Skeletal muscle cell (primary cell): ENCODE results near the gene EVI5L.
"Not testable (repeated sequence)": the region's sequence is repeated elsewhere in the genome, so short reads cannot be mapped to it uniquely, and the experiment has no call there.

Source experiments
- DNase-seq: peaks from one replicate; pipeline ENCODE4 v3.0.0-alpha.2; 2010; ENCODE audit warnings: low read depth
- H3K4me3 ChIP-seq: 2 replicates; pipeline ENCODE4 v1.5.1; 2011; ENCODE audit warnings: low read depth, mild to moderate bottlenecking, control low read depth, low read length, moderate library complexity

EVI5L gene

DNA sequence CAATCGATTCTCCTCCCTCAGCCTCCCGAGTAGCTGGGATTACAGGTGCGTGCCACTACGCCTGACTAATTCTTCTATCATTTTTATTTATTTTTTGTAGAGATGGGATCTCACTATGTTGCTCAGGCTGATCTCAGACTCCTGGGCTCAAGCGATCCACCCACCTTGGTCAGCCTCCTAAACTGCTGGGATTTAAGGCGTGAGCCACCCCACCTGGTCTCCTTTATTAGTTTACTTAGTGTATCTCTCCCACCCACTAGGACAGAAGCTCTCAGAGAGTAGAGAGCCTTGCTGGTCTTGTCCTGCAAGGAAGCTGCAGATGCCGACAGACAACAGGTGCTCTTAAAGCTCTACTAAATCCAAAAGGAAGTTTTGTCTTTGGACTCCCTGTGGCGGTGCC is 55.8 kb downstream of the EVI5L start:
- no peak for DNase-seq
- H3K4me3 ChIP-seq = no peak overlapping the region

DNA sequence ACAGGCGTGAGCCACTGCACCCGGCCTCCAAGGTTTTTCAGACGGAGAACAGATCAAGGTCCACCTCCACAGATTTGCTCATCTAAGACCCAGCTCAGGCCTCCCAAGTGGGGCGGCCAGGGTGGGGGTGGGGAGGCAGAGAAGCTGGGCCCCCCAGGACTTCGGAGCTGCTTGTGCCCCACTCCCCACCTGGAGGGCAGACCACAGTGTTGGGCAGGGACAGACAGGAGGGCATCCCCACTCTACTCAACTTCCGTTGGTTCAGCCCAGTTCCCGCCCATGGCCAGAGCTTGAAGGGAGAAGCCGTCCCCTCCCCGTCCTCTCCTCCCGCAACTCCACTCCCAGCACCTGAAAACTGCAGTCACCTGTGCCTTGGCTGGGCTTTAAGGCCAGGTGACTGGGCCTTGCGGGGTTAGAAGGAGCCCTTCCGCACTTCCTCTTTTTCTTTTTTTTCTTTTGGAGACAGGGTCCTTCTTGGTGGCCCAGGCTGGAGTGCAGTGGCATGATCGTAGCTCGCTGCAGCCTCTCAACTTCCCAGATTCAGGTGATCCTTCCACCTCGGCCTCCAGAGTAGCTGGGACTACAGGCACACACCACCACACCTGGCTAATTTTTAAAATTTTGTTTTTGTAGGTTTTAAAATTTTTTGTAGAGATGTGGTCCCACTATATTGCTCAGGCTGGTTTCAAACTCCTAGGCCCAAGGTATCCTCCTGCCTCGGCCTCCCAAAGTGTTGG is 57.6 kb downstream of the EVI5L start:
- DNase-seq = no peak
- peak overlapping the region; percentile 64 for H3K4me3 ChIP-seq

GRCh38 chr19:7888145-7888825 is 58.3 kb downstream of the EVI5L start, which contains the start of gene LRRC8E:
Gene LRRC8E (plus strand): TSS chr19:7888510. CDS start chr19:7895604, 7,094 bp downstream.
- DNase-seq = no peak
- H3K4me3 ChIP-seq = peak within 1 kb of the TSS; percentile 64

DNA sequence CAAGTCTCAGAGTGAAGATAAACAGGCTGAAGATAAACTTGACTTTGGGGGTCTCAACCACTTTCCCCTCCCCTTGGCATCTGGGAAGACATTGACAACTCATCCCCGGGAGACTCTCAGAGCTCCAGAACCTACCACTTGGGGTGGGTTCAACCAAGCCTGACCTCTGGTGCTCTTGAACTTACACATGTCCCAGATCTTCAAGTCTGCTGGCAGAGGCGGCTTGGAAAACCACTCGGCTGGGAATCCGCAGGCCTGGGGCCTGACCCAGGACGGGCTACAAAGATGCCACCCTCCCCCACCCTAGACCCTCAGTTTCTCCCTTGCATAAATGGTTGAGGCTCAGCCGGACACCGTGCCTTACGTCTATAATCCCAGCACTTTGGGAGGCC is 58.8 kb downstream of the EVI5L start:
- H3K4me3 ChIP-seq = peak overlapping the region; percentile 64
- no peak for DNase-seq

DNA sequence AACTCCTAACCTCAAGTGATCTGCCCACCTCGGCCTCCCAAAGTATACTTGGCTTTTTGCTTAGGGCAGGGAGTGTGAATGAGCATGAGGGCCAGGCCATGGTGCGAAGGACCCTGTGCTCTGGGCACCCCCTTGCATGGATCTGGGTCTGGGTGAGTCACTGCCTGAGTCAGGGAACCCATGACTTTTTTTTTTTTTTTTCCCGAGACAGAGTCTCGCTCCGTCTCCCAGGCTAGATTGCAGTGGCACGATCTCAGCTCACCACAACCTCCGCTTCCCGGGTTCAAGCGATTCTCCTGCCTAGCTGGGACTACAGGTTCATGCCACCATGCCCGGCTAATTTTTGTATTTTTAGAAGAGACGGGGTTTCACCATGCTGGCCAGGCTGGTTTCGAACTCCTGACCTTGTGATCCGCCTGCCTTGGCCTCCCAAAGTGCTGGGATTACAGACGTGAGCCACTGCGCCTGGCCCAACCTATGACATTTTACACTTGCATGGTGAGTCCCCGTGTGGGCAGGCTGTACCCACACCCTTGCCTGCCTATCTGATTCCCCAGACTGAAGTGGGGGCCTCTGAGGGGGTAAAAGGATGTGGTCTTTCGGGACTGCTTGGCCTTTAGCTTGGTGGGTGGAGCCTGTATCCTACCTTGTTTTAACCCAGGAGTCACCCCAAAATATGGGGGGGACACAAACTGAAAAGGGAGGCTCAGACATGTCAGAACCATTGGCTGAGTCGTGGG is 63.5 kb downstream of the EVI5L start:
- DNase-seq, H3K4me3 ChIP-seq: not testable (repeated sequence)

DNA sequence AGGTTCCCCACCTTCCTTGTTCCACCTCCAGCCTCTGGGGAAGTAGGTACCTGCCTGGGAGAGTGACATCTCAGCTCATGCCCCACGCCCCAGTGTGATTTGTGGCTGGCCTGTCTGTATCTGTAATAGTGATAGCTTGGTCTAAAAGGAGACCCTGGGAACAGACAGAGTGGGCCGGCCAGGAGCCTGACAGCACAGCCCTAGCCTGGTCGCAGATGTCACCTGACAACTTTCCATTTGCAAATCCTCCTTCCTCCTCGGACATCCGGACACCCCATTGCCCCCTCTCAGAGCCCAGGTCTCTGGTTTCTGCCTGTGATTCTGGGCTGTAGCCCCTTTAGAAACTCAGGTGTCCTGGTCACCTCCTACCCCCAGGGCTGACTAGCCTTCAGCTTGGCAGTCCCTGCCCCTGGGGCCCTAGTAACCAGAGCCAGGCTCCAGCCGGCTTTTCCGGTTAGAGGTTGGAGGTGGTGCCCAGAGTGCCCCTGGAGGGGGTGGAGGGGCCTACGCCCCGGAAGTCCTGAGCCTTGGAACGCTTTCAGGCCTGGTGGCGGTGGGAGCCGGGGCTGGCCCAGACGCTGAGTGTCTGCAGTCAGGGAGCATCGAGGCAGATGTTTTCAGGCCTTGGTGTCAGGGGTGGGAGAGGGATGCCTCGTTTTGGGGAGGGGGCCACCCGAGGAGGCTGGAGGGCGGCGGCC is 64.7 kb downstream of the EVI5L start:
- DNase-seq = no peak
- no peak overlapping the region for H3K4me3 ChIP-seq

DNA sequence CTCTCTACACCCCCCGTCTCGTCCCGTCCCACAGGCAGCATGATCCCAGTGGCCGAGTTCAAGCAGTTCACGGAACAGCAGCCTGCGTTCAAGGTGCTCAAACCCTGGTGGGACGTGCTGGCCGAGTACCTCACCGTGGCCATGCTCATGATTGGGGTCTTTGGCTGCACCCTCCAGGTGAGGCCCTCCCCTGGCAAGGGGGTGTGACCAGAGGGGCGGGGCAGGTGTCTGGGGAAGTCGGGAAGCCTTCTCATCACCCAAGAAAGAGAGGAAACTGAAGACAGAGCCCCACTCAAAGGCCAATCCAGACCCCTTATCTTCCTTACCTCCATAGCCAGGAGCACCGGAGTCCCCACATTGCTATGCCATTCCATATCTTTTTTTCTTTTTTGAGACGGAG is 65.5 kb downstream of the EVI5L start:
- DNase-seq = no peak

GRCh38 chr19:7897292-7897691 is 67.3 kb downstream of the EVI5L start:
- no peak overlapping the region for H3K4me3 ChIP-seq
- no peak for DNase-seq

More for the DNA sequence above, 65.5 kb downstream of the EVI5L start:
- H3K4me3 ChIP-seq = no peak overlapping the region

DNA sequence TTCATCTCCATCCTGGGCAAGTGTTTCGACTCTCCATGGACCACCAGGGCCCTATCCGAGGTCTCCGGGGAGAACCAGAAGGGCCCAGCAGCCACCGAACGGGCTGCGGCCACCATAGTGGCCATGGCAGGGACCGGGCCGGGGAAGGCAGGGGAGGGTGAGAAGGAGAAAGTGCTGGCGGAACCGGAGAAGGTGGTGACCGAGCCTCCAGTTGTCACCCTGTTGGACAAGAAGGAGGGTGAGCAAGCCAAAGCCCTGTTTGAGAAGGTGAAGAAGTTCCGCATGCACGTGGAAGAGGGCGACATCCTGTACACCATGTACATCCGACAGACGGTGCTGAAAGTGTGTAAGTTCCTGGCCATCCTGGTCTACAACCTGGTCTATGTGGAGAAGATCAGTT is 68.9 kb downstream of the EVI5L start:
- DNase-seq = no peak
- H3K4me3 ChIP-seq = no peak overlapping the region

DNA sequence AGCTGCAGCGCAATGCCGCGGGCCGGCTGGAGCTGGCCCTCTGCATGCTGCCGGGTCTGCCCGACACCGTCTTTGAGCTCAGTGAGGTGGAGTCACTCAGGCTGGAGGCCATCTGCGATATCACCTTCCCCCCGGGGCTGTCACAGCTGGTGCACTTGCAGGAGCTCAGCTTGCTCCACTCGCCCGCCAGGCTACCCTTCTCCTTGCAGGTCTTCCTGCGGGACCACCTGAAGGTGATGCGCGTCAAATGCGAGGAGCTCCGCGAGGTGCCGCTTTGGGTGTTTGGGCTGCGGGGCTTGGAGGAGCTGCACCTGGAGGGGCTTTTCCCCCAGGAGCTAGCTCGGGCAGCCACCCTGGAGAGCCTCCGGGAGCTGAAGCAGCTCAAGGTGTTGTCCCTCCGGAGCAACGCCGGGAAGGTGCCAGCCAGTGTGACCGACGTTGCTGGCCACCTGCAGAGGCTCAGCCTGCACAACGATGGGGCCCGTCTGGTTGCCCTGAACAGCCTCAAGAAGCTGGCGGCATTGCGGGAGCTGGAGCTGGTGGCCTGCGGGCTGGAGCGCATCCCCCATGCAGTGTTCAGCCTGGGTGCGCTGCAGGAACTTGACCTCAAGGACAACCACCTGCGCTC is 69.8 kb downstream of the EVI5L start:
- DNase-seq = no peak
- H3K4me3 ChIP-seq = no peak overlapping the region

GRCh38 chr19:7900401-7900870 is 70.4 kb downstream of the EVI5L start:
- no peak overlapping the region for H3K4me3 ChIP-seq
- no peak for DNase-seq

DNA sequence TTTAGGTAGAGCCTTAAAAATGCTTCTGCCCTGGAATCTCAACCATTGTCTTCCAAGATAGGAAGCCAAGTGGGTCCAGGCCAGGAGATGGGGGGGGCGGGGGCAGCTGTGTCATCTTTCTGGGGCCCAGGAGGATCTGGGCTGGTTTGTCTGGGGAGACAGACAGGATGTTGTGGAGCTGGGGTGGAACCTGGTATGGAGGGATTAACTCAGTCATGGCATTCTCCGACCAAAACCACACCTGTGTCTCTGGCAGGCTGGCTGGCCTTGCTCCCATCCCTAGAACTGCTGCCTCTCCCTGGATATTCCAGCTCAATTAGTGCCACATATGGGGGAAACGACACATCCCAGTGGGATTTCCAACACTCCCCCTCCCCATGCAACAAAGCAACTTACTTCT is 70.9 kb downstream of the EVI5L start:
- DNase-seq = no peak
- H3K4me3 ChIP-seq = no peak overlapping the region

GRCh38 chr19:7901337-7901736 is 71.3 kb downstream of the EVI5L start:
- no peak for DNase-seq
- no peak overlapping the region for H3K4me3 ChIP-seq

GRCh38 chr19:7902796-7903243 is 72.8 kb downstream of the EVI5L start:
- no peak for DNase-seq

GRCh38 chr19:7903244-7904073 is 73.4 kb downstream of the EVI5L start, which contains the start of gene MAP2K7:
Gene MAP2K7 (plus strand): TSS chr19:7903877. CDS start chr19:7903945, 68 bp downstream.
- peak within 1 kb of the TSS; percentile 85 for H3K4me3 ChIP-seq
- peak; percentile 93 for DNase-seq

More at GRCh38 chr19:7902796-7903243, 72.8 kb downstream of the EVI5L start:
- peak overlapping the region; percentile 80 for H3K4me3 ChIP-seq

DNA sequence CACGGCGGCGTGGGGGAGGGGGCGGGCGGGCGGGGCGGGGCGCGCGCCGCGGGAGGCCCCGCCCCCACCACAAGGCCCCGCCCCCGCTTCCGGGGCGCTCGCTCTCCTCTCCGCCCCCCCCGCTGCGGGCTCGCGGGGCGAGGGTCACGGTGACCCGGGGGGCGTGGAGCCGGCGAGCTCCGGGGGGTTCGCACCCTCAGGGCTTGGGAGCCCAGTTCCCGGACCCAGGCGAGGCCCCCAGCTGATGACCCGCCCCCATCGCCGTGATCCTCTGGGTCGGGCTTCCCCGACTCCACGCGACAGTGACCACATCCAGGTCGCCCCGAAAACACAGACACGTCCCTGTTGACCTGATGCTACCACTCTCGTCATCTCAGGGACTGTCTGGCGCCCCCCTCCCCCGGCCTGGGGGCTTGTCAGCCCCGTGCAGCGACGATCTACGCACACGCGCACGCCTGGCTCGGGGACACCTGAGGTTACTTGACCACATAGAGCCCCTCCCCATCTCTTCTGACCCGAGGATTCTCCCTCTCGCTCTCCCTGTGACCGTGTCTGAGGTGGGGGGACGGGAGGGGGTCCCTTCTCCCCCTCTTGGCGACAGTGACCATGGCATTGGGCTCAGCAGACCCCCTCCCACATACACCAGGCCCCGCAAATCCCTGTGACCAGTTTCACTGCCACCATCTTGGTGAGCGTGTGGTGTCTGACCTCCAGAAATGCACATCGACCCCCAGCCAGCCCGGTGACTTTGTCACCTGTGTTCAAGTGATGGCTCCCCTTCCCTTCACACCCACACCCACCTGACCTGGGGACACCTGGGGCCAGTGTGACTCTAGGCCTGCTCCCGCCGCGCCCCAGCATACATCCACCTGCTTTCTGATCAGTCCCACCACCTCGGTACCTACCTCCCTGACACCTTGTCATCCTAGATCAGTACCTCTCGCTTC is 74.3 kb downstream of the EVI5L start:
- H3K4me3 ChIP-seq = peak overlapping the region; percentile 85
- no peak for DNase-seq

GRCh38 chr19:7905268-7905667 is 75.2 kb downstream of the EVI5L start:
- peak overlapping the region; percentile 85 for H3K4me3 ChIP-seq
- DNase-seq = no peak
